DOHH2 (cell line): Measurements from ENCODE around the gene GPN1.
A peak's percentile ranks its signal among the peaks of the same experiment; 100 is the strongest.

Experiments
- H3F3A ChIP-seq: fragments of 200-600 bp; sonication (generic), shearing (Covaris generic); 2 replicates; pipeline ENCODE4 v1.6.0; 2016; ENCODE audit warnings: antibody characterized with exemption, mild to moderate bottlenecking; ENCODE audit not compliant: control insufficient read depth, insufficient read depth
- H3K27ac ChIP-seq: fragments of 200-600 bp; sonication (generic); 2 replicates; pipeline ENCODE4 v1.5.1; 2014; ENCODE audit warnings: low read depth, mild to moderate bottlenecking, low read length, moderate library complexity
- H3K27me3 ChIP-seq: fragments of 200-600 bp; sonication (generic); 2 replicates; pipeline ENCODE4 v1.6.1; 2014; ENCODE audit warnings: mild to moderate bottlenecking, low read length, mixed read lengths; ENCODE audit not compliant: control insufficient read depth
- H3K36me3 ChIP-seq: fragments of 200-600 bp; sonication (generic); 2 replicates; pipeline ENCODE4 v1.6.1; 2014; ENCODE audit warnings: mild to moderate bottlenecking, low read length, moderate library complexity, mixed read lengths; ENCODE audit not compliant: control insufficient read depth
- H3K4me1 ChIP-seq: fragments of 200-600 bp; sonication (generic); 2 replicates; pipeline ENCODE4 v1.6.1; 2014; ENCODE audit warnings: mild to moderate bottlenecking, low read length, mixed read lengths; ENCODE audit not compliant: control insufficient read depth
- H3K4me2 ChIP-seq: fragments of 200-600 bp; sonication (generic); 2 replicates; pipeline ENCODE4 v1.6.0; 2014; ENCODE audit warnings: mild to moderate bottlenecking, low read length, moderate library complexity
- H3K4me3 ChIP-seq: fragments of 200-600 bp; sonication (generic); 2 replicates; pipeline ENCODE4 v1.5.1; 2014; ENCODE audit warnings: mild to moderate bottlenecking, low read length, mixed read lengths
- H3K79me2 ChIP-seq: fragments of 200-600 bp; sonication (generic); 2 replicates; pipeline ENCODE4 v1.6.1; 2014; ENCODE audit warnings: mild to moderate bottlenecking, low read length, mixed read lengths; ENCODE audit not compliant: control insufficient read depth
- H3K9me2 ChIP-seq: fragments of 200-600 bp; sonication (generic); replicated peaks from 2 replicates; pipeline ENCODE4 v1.6.1; 2014; ENCODE audit warnings: mild to moderate bottlenecking, low read length, mixed read lengths; ENCODE audit not compliant: control insufficient read depth
- H3K9me3 ChIP-seq: fragments of 200-600 bp; sonication (generic); 2 replicates; pipeline ENCODE4 v1.6.1; 2014; ENCODE audit warnings: antibody characterized with exemption, low read length, mixed read lengths; ENCODE audit not compliant: control insufficient read depth, insufficient read depth
- H4K20me1 ChIP-seq: fragments of 200-600 bp; sonication (generic); 2 replicates; pipeline ENCODE4 v1.6.0; 2014; ENCODE audit warnings: low read depth, mild to moderate bottlenecking, antibody characterized with exemption, low read length, moderate library complexity; ENCODE audit not compliant: control insufficient read depth, insufficient read depth
- CTCF ChIP-seq: fragments of 200-600 bp; sonication (generic); IDR thresholded peaks from one replicate; pipeline ENCODE4 v1.5.1; 2014; ENCODE audit warnings: antibody characterized with exemption, mild to moderate bottlenecking, low read depth, low read length; ENCODE audit not compliant: poor library complexity, severe bottlenecking
- EZH2phosphoT487 ChIP-seq: fragments of 200-600 bp; sonication (generic); IDR thresholded peaks from 2 replicates; pipeline ENCODE4 v1.6.1; 2017; ENCODE audit warnings: borderline replicate concordance, mild to moderate bottlenecking, antibody characterized with exemption, low read length, moderate library complexity, mixed read lengths

The GPN1 gene

GRCh38 chr2:27664154-27664574 lies 35.3 kb downstream of the GPN1 start:
- TF ChIP-seq EZH2phosphoT487 (no peak), CTCF (peak; percentile 2)
- H4K20me1 ChIP-seq = no peaks in the 10 kb centered on the region
- peak overlapping the region; percentile 78 for H3K4me2 ChIP-seq
- peaks cover 22% of the 10 kb centered on the region for H3K4me1 ChIP-seq
- peak overlapping the region; percentile 89 for H3K27ac ChIP-seq
- peak overlapping the region; percentile 99 for H3K4me3 ChIP-seq
- H3F3A ChIP-seq = peaks cover 5% of the 10 kb centered on the region; the same call in 1 of the 2 replicates
- H3K9me3 ChIP-seq = no peaks in the 10 kb centered on the region
- H3K36me3 ChIP-seq = peaks cover 53% of the 10 kb centered on the region
- H3K9me2 ChIP-seq = no peaks in the 10 kb centered on the region
- no peaks in the 10 kb centered on the region for H3K27me3 ChIP-seq
- peaks cover 52% of the 10 kb centered on the region for H3K79me2 ChIP-seq

- H3K9me3 ChIP-seq = no peaks in the 10 kb centered on the region
- H3K79me2 ChIP-seq = peaks cover 52% of the 10 kb centered on the region
- H3K4me1 ChIP-seq = peaks cover 22% of the 10 kb centered on the region
- no peak for TF ChIP-seq EZH2phosphoT487
- H3K4me2 ChIP-seq = peak overlapping the region; percentile 78
- no peaks in the 10 kb centered on the region for H3K27me3 ChIP-seq
- peaks cover 5% of the 10 kb centered on the region; the same call in 1 of the 2 replicates for H3F3A ChIP-seq
- H3K27ac ChIP-seq = peak overlapping the region; percentile 89; the same call in 1 of the 2 replicates
- H3K9me2 ChIP-seq = no peaks in the 10 kb centered on the region
- H4K20me1 ChIP-seq = no peaks in the 10 kb centered on the region
- peaks cover 50% of the 10 kb centered on the region for H3K36me3 ChIP-seq
- H3K4me3 ChIP-seq = peak overlapping the region; percentile 99
Observed at GRCh38 chr2:27664622-27665363, 35.9 kb downstream of the GPN1 start.

GRCh38 chr2:27667446-27667845 lies 38.6 kb downstream of the GPN1 start:
- peaks cover 18% of the 10 kb centered on the region for H3K4me1 ChIP-seq
- peaks cover 38% of the 10 kb centered on the region for H3K36me3 ChIP-seq
- TF ChIP-seq CTCF = no peak
- TF ChIP-seq EZH2phosphoT487 = no peak
- H3F3A ChIP-seq = peaks cover 5% of the 10 kb centered on the region; the same call in 1 of the 2 replicates
- no peaks in the 10 kb centered on the region for H3K27me3 ChIP-seq
- no peak overlapping the region for H3K4me2 ChIP-seq
- H4K20me1 ChIP-seq = no peaks in the 10 kb centered on the region
- peaks cover 35% of the 10 kb centered on the region for H3K79me2 ChIP-seq
- no peaks in the 10 kb centered on the region for H3K9me3 ChIP-seq
- no peaks in the 10 kb centered on the region for H3K9me2 ChIP-seq
- H3K27ac ChIP-seq = no peak overlapping the region
- H3K4me3 ChIP-seq = no peak overlapping the region

- Histone ChIP-seq H3K9me3 (no peaks in the 10 kb centered on the region), H3K27me3 (no peaks in the 10 kb centered on the region), H3K4me3 (no peak overlapping the region), H4K20me1 (no peaks in the 10 kb centered on the region), H3K27ac (no peak overlapping the region), H3K79me2 (no peaks in the 10 kb centered on the region), H3K9me2 (no peaks in the 10 kb centered on the region), H3K36me3 (peaks cover 45% of the 10 kb centered on the region), H3K4me2 (no peak overlapping the region), H3K4me1 (no peaks in the 10 kb centered on the region), H3F3A (peaks cover 5% of the 10 kb centered on the region; the same call in 1 of the 2 replicates)
- no peak for TF ChIP-seq EZH2phosphoT487
- TF ChIP-seq CTCF = no peak
Observed at GRCh38 chr2:27671235-27671634, 42.4 kb downstream of the GPN1 start.
